HFFc6 (cell line): ENCODE results near the gene ACOXL. TPM values are rescaled to one million over a fixed set of nuclear protein-coding genes. Genes with fewer than 3 reads are reported as not detected.

ENCODE experiments used
- DNase-seq: peaks from one replicate; pipeline ENCODE4 v3.0.0-alpha.2; 2018
- H3K27ac Mint-ChIP-seq: 2 replicates; pipeline ENCODE4 v1.8.0; 2020; ENCODE audit warnings: mild to moderate bottlenecking, mixed read lengths
- H3K27me3 Mint-ChIP-seq: 2 replicates; pipeline ENCODE4 v1.8.0; 2021; ENCODE audit warnings: mild to moderate bottlenecking, moderate library complexity, mixed read lengths; ENCODE audit not compliant: insufficient read depth
- H3K36me3 Mint-ChIP-seq: 2 replicates; pipeline ENCODE4 v1.8.0; 2021; ENCODE audit warnings: low read depth, mixed read lengths
- H3K4me1 Mint-ChIP-seq: 2 replicates; pipeline ENCODE4 v1.8.0; 2020; ENCODE audit warnings: low read depth, mixed read lengths
- H3K4me3 Mint-ChIP-seq: 2 replicates; pipeline ENCODE4 v1.8.0; 2020; ENCODE audit warnings: mild to moderate bottlenecking, moderate library complexity, mixed read lengths
- H3K9me3 Mint-ChIP-seq: 2 replicates; pipeline ENCODE4 v1.8.0; 2020; ENCODE audit warnings: mild to moderate bottlenecking, mixed read lengths
- total RNA-seq, 6 experiments: library from RNA; stranded (reverse); fragmentation: NEBNext Ultra II Directional; extraction: Animal tissue kit (Norgen Biotek cat#: 25700); gene quantifications; 2 replicates in 1 of 6; 3 replicates in 5 of 6; pipeline ENCODE4 v1.2.3, GENCODE V29; 2021
- TF ChIP-seq, protein P1 (sequence below): fragments of 200-600 bp; sonication (generic); IDR thresholded peaks from 2 replicates; pipeline ENCODE4 v1.5.0; 2021; ENCODE audit warnings: antibody characterized with exemption, mild to moderate bottlenecking

The ACOXL gene
- total RNA-seq, 6 experiments from 2014 or later = not detected

DNA sequence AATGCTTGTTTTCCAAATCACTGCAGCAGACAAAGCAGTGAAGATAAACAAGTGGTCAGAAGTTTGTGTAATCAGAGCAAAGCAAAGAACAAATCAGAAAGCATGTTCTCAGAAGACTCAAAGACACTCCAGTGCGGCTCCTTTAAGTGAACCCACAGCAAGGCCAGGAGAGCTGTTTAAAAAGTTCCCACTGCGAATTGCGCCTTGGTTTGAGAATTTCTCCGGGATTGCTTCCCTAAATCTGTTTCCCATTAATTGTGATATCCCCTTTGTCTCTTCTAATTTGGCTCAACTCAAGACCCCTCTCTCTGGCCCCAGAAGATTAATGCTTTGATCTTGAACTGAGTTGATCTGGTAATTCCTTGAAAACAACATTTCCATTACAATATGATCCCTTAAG is 265.9 kb downstream of the ACOXL start:
- DNase-seq = no peak
- no peaks in the 10 kb centered on the region for H3K9me3 Mint-ChIP-seq
- H3K27ac Mint-ChIP-seq = no peak overlapping the region
- H3K36me3 Mint-ChIP-seq = no peaks in the 10 kb centered on the region
- peaks cover 21% of the 10 kb centered on the region for H3K27me3 Mint-ChIP-seq
- no peaks in the 10 kb centered on the region for H3K4me1 Mint-ChIP-seq
- H3K4me3 Mint-ChIP-seq = no peak overlapping the region
- TF ChIP-seq, protein P1, sequence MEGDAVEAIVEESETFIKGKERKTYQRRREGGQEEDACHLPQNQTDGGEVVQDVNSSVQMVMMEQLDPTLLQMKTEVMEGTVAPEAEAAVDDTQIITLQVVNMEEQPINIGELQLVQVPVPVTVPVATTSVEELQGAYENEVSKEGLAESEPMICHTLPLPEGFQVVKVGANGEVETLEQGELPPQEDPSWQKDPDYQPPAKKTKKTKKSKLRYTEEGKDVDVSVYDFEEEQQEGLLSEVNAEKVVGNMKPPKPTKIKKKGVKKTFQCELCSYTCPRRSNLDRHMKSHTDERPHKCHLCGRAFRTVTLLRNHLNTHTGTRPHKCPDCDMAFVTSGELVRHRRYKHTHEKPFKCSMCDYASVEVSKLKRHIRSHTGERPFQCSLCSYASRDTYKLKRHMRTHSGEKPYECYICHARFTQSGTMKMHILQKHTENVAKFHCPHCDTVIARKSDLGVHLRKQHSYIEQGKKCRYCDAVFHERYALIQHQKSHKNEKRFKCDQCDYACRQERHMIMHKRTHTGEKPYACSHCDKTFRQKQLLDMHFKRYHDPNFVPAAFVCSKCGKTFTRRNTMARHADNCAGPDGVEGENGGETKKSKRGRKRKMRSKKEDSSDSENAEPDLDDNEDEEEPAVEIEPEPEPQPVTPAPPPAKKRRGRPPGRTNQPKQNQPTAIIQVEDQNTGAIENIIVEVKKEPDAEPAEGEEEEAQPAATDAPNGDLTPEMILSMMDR = no peak

DNA sequence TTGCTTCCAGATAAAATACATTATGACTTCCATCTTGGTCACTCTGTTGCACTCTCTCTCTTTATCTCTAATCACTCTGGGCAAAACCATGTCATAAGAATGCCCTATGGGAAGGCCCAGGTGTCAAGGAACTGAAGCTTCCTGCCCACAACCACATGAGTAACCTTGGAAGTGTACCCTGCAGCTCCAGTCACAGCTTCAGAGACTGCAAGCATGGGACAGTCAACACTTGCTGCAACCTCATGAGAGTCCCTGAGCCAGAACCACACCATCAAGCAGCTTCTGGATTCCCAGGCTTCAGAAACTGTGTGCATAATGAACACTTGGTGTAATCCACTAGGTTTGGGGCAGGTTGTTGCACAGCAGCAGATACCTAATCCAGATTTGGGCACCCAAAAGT is 267.3 kb downstream of the ACOXL start:
- Mint-ChIP-seq H3K9me3 (no peaks in the 10 kb centered on the region), H3K4me1 (no peaks in the 10 kb centered on the region), H3K27ac (no peak overlapping the region), H3K36me3 (no peaks in the 10 kb centered on the region), H3K4me3 (no peak overlapping the region), H3K27me3 (peaks cover 21% of the 10 kb centered on the region)
- TF ChIP-seq, protein P1 = no peak
- DNase-seq = no peak

DNA sequence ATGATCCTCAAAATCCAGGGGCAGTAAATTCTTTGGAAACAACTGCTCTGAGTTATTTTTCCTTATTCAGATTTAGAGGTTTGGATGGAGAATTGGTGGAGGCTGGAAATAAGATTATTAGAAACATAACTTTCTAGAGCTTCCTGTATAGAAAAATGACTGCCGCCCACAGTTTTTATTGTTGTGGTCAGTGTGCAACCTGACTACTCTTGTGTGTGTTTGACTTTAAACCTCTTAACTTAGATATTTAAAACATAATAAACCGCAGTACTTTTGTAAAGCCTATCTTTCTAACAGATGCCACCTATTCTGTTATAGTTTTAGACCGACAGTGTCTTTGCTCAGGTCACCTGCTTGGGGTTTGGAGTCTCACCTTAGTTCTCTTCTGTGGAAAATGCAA is 272.9 kb downstream of the ACOXL start:
- TF ChIP-seq, protein P1 = no peak
- no peaks in the 10 kb centered on the region for H3K36me3 Mint-ChIP-seq
- peaks cover 35% of the 10 kb centered on the region for H3K27me3 Mint-ChIP-seq

DNA sequence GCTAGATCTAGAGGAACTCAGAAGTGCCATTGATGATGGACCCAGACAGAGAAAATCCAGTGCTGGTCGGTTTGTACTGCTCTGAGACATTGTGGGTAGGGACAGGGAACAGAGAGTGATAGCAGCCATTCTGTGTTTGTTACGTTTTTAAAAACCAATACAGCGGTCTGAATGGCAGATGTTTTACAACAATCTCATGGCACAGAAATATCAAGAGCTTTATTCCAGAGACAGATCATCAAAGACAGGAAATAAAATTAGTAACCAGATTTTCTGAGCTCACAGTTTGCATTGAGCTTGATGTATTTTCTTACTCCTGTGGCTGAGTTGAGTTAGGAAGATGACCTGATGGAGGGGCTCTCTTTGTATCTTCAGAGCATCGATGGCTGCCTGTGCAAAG is 273.4 kb downstream of the ACOXL start:
- Mint-ChIP-seq H3K9me3 (no peaks in the 10 kb centered on the region), H3K36me3 (no peaks in the 10 kb centered on the region), H3K4me3 (no peak overlapping the region), H3K27ac (no peak overlapping the region), H3K4me1 (no peaks in the 10 kb centered on the region), H3K27me3 (peaks cover 35% of the 10 kb centered on the region)
- TF ChIP-seq, protein P1 = no peak
- DNase-seq = no peak

More for the DNA sequence above, 272.9 kb downstream of the ACOXL start:
- Mint-ChIP-seq H3K9me3 (no peaks in the 10 kb centered on the region), H3K27ac (no peak overlapping the region), H3K4me3 (no peak overlapping the region), H3K4me1 (no peaks in the 10 kb centered on the region)
- no peak for DNase-seq

DNA sequence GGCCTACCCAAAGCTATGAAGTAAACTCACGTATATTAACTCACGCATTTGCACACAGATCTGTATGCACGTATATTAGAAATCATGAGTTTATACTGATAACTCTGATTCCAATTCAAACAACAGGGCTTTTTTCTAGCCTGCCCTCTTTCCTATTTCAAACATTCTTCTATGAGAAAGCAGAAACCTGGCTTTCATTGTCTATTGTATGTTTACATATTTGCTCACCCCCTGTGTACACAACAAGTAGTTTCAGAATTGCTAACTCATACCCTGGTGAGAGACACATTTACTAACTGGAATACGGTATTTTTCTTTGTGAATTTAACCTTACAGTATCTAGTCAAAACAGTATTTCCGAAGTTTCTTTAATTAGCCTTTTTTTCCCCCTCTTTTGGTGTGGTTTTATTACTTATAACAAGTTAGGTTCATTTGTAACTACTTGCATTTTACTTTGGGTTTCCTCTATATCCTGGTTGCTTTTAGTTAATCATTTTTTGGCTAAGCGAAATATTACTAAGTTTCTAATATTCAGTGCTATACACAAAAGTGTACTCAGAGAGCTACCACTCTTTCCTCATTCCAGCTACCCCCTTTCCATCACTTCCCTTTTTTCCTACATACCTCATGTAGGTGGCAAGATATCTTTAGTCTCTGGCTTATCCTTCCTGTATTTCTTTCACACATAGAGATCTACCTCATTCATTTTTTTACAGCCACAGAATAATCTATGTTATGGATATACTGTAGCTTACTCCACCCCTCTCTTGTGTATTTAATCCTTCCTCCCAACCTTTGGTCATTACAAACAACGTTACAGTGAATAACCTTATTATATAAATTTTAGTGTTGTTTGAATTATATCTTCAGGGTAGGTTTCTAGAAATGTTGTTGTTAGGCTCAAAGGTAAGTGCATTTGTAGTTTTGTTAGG is 275.6 kb downstream of the ACOXL start:
- no peaks in the 10 kb centered on the region for H3K36me3 Mint-ChIP-seq
- no peak overlapping the region for H3K27ac Mint-ChIP-seq
- peaks cover 6% of the 10 kb centered on the region; the same call in 1 of the 2 replicates for H3K9me3 Mint-ChIP-seq
- peaks cover 27% of the 10 kb centered on the region for H3K27me3 Mint-ChIP-seq
- no peaks in the 10 kb centered on the region for H3K4me1 Mint-ChIP-seq
- TF ChIP-seq, protein P1 = no peak
- DNase-seq = no peak
- no peak overlapping the region for H3K4me3 Mint-ChIP-seq
